Activated naive CD8-positive, alpha-beta T cell (primary cell): ENCODE measurements around the gene TPM1.

ENCODE experiments used
- H3K27ac Mint-ChIP-seq: one replicate; pipeline ENCODE4 v1.8.0; 2021; ENCODE audit warnings: mixed read lengths
- H3K27me3 Mint-ChIP-seq: one replicate; pipeline ENCODE4 v1.8.0; 2021; ENCODE audit warnings: mixed read lengths
- H3K36me3 Mint-ChIP-seq: one replicate; pipeline ENCODE4 v1.8.0; 2021; ENCODE audit warnings: mixed read lengths
- H3K4me1 Mint-ChIP-seq: one replicate; pipeline ENCODE4 v1.8.0; 2021; ENCODE audit warnings: low read depth, mixed read lengths
- H3K4me3 Mint-ChIP-seq: one replicate; pipeline ENCODE4 v1.8.0; 2021; ENCODE audit warnings: mild to moderate bottlenecking, mixed read lengths
- H3K9me3 Mint-ChIP-seq: one replicate; pipeline ENCODE4 v1.8.0; 2021; ENCODE audit warnings: low read depth, mixed read lengths

The TPM1 gene

GRCh38 chr15:63027646-63028045 is 14.9 kb upstream of the TPM1 start:
- Mint-ChIP-seq H3K27ac (no peak overlapping the region), H3K4me3 (no peak overlapping the region), H3K27me3 (peaks cover 11% of the 10 kb centered on the region), H3K36me3 (no peaks in the 10 kb centered on the region), H3K9me3 (no peaks in the 10 kb centered on the region), H3K4me1 (no peaks in the 10 kb centered on the region)

GRCh38 chr15:63028442-63029110 is 14.0 kb upstream of the TPM1 start:
- Mint-ChIP-seq H3K4me1 (no peaks in the 10 kb centered on the region), H3K36me3 (no peaks in the 10 kb centered on the region), H3K4me3 (no peak overlapping the region), H3K27ac (no peak overlapping the region), H3K27me3 (peaks cover 11% of the 10 kb centered on the region), H3K9me3 (no peaks in the 10 kb centered on the region)

GRCh38 chr15:63029676-63030075 is 12.9 kb upstream of the TPM1 start:
- Mint-ChIP-seq H3K27ac (no peak overlapping the region), H3K9me3 (no peaks in the 10 kb centered on the region), H3K4me3 (no peak overlapping the region), H3K27me3 (peaks cover 11% of the 10 kb centered on the region), H3K4me1 (no peaks in the 10 kb centered on the region), H3K36me3 (no peaks in the 10 kb centered on the region)

GRCh38 chr15:63030101-63030551 is 12.4 kb upstream of the TPM1 start:
- Mint-ChIP-seq H3K4me1 (no peaks in the 10 kb centered on the region), H3K27me3 (peaks cover 11% of the 10 kb centered on the region), H3K4me3 (no peak overlapping the region), H3K36me3 (no peaks in the 10 kb centered on the region), H3K9me3 (no peaks in the 10 kb centered on the region), H3K27ac (no peak overlapping the region)

GRCh38 chr15:63034578-63034977 is 8.0 kb upstream of the TPM1 start:
- Mint-ChIP-seq H3K4me3 (no peak overlapping the region), H3K9me3 (no peaks in the 10 kb centered on the region), H3K27ac (no peak overlapping the region), H3K36me3 (no peaks in the 10 kb centered on the region), H3K27me3 (peaks cover 4% of the 10 kb centered on the region), H3K4me1 (no peaks in the 10 kb centered on the region)

GRCh38 chr15:63035253-63035652 is 7.3 kb upstream of the TPM1 start:
- H3K4me3 Mint-ChIP-seq = no peak overlapping the region
- H3K27me3 Mint-ChIP-seq = peaks cover 1% of the 10 kb centered on the region
- no peaks in the 10 kb centered on the region for H3K36me3 Mint-ChIP-seq
- H3K27ac Mint-ChIP-seq = no peak overlapping the region
- H3K4me1 Mint-ChIP-seq = no peaks in the 10 kb centered on the region
- no peaks in the 10 kb centered on the region for H3K9me3 Mint-ChIP-seq

- Mint-ChIP-seq H3K9me3 (no peaks in the 10 kb centered on the region), H3K27ac (no peak overlapping the region), H3K36me3 (no peaks in the 10 kb centered on the region), H3K4me3 (no peak overlapping the region), H3K4me1 (no peaks in the 10 kb centered on the region), H3K27me3 (peaks cover 5% of the 10 kb centered on the region)
These were observed 6.6 kb upstream of the TPM1 start for GRCh38 chr15:63035977-63036376.

GRCh38 chr15:63037976-63038720 is 4.4 kb upstream of the TPM1 start:
- H3K36me3 Mint-ChIP-seq = no peaks in the 10 kb centered on the region
- no peaks in the 10 kb centered on the region for H3K9me3 Mint-ChIP-seq
- peaks cover 16% of the 10 kb centered on the region for H3K27me3 Mint-ChIP-seq
- no peak overlapping the region for H3K27ac Mint-ChIP-seq
- no peak overlapping the region for H3K4me3 Mint-ChIP-seq
- peaks cover 2% of the 10 kb centered on the region for H3K4me1 Mint-ChIP-seq

GRCh38 chr15:63038926-63039673 is 3.4 kb upstream of the TPM1 start:
- Mint-ChIP-seq H3K4me3 (no peak overlapping the region), H3K36me3 (no peaks in the 10 kb centered on the region), H3K27me3 (peaks cover 18% of the 10 kb centered on the region), H3K27ac (no peak overlapping the region), H3K9me3 (no peaks in the 10 kb centered on the region), H3K4me1 (peaks cover 4% of the 10 kb centered on the region)

- Mint-ChIP-seq H3K4me3 (no peak overlapping the region), H3K27me3 (peaks cover 23% of the 10 kb centered on the region), H3K9me3 (no peaks in the 10 kb centered on the region), H3K36me3 (no peaks in the 10 kb centered on the region), H3K27ac (no peak overlapping the region), H3K4me1 (peaks cover 4% of the 10 kb centered on the region)
These were observed 2.7 kb upstream of the TPM1 start for GRCh38 chr15:63039811-63040210.

GRCh38 chr15:63040509-63040908 is 2.0 kb upstream of the TPM1 start:
- H3K36me3 Mint-ChIP-seq = no peaks in the 10 kb centered on the region
- H3K27me3 Mint-ChIP-seq = peaks cover 30% of the 10 kb centered on the region
- no peaks in the 10 kb centered on the region for H3K9me3 Mint-ChIP-seq
- peaks cover 4% of the 10 kb centered on the region for H3K4me1 Mint-ChIP-seq
- H3K4me3 Mint-ChIP-seq = no peak overlapping the region
- H3K27ac Mint-ChIP-seq = no peak overlapping the region

GRCh38 chr15:63040954-63041353 is 1.6 kb upstream of the TPM1 start:
- Mint-ChIP-seq H3K27me3 (peaks cover 34% of the 10 kb centered on the region), H3K4me3 (no peak overlapping the region), H3K27ac (no peak overlapping the region), H3K36me3 (no peaks in the 10 kb centered on the region), H3K4me1 (peaks cover 4% of the 10 kb centered on the region), H3K9me3 (no peaks in the 10 kb centered on the region)

GRCh38 chr15:63041402-63041973 is 1.1 kb upstream of the TPM1 start:
- Mint-ChIP-seq H3K36me3 (no peaks in the 10 kb centered on the region), H3K4me1 (peaks cover 4% of the 10 kb centered on the region), H3K27me3 (peaks cover 38% of the 10 kb centered on the region), H3K9me3 (no peaks in the 10 kb centered on the region), H3K27ac (no peak overlapping the region), H3K4me3 (peak overlapping the region; percentile 58)

GRCh38 chr15:63042877-63043334 is 359 bp downstream of the TPM1 start:
- no peaks in the 10 kb centered on the region for H3K9me3 Mint-ChIP-seq
- peaks cover 43% of the 10 kb centered on the region for H3K27me3 Mint-ChIP-seq
- H3K27ac Mint-ChIP-seq = no peak overlapping the region
- H3K4me3 Mint-ChIP-seq = peak overlapping the region; percentile 85
- no peaks in the 10 kb centered on the region for H3K36me3 Mint-ChIP-seq
- H3K4me1 Mint-ChIP-seq = peaks cover 7% of the 10 kb centered on the region
